Measurements from ENCODE around the gene C2orf49.
A peak's percentile ranks its signal among the peaks of the same experiment; 100 is the strongest.

C2orf49 gene

GRCh38 chr2:105364436-105365139 lies 27.2 kb downstream of the C2orf49 start:
- no peak for DNase-seq (ENCODE audit: extremely low spot score)
- POLR2A ChIA-PET: no interaction called here
- TF ChIP-seq PKNOX1 (IDR thresholded peaks at IDR 0.05) (no peak), LEF1 (IDR thresholded peaks at IDR 0.05; ENCODE audit: borderline replicate concordance) (no peak), ARNT (IDR thresholded peaks at IDR 0.05) (no peak), L3MBTL2 (conservative IDR thresholded peaks at IDR 0.05) (no peak), ELF4 (IDR thresholded peaks at IDR 0.05) (no peak), FOXM1 (IDR thresholded peaks at IDR 0.05; ENCODE audit: borderline replicate concordance) (no peak), ZNF384 (IDR thresholded peaks at IDR 0.05) (no peak), TARDBP (IDR thresholded peaks at IDR 0.05) (no peak), FOXK2 (IDR thresholded peaks at IDR 0.05) (no peak), BHLHE40 (IDR thresholded peaks at IDR 0.05; ENCODE audit: borderline replicate concordance) (no peak), SP1 (IDR thresholded peaks at IDR 0.05) (no peak)
- CTCF ChIA-PET: interaction anchor here (0.6 to 1.0 kb wide), 2 partner anchors 106 to 157 kb away, joined by 4 to 5 read pairs; no protein-coding TSS in a partner anchor

DNA sequence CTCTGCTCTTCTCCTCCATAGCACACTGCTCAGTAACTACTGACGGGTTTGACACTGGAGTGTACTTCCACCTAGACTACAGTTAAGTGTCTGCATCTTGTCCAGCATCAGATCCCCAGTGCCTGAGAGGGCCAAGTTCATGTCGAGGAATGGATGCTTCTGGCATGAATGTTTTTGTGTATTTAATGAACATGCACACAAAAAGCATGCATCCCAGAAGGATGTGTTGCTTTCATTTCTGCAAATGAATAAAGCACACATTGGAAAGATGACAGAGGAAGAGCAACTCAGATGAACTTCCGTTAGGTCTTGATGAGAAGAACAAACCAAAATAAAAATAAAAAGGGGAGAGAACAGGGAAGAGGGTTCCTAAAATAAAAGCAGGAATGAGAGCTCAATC lies 27.9 kb downstream of the C2orf49 start:
- DNase-seq (ENCODE audit: extremely low spot score): no peak
- ChIA-PET POLR2A (no interaction called here), CTCF (interaction anchor here (0.6 to 1.0 kb wide), 2 partner anchors 105 to 156 kb away, joined by 4 to 5 read pairs; no protein-coding TSS in a partner anchor)
- TF ChIP-seq FOXM1 (IDR thresholded peaks at IDR 0.05; ENCODE audit: borderline replicate concordance): no peak
- no peak for TF ChIP-seq FOXK2 (IDR thresholded peaks at IDR 0.05)
- TF ChIP-seq LEF1 (IDR thresholded peaks at IDR 0.05; ENCODE audit: borderline replicate concordance): no peak
- no peak for TF ChIP-seq ELF4 (IDR thresholded peaks at IDR 0.05)
- TF ChIP-seq L3MBTL2 (conservative IDR thresholded peaks at IDR 0.05): no peak
- no peak for TF ChIP-seq FOXA1 (IDR thresholded peaks at IDR 0.05)
- no peak for TF ChIP-seq CTBP1 (IDR thresholded peaks at IDR 0.05; ENCODE audit: borderline replicate concordance)
- no peak for TF ChIP-seq TARDBP (IDR thresholded peaks at IDR 0.05)
- TF ChIP-seq PKNOX1 (IDR thresholded peaks at IDR 0.05): no peak
- no peak for TF ChIP-seq HDGF (IDR thresholded peaks at IDR 0.05; ENCODE audit: borderline replicate concordance)
- TF ChIP-seq ZNF384 (IDR thresholded peaks at IDR 0.05): no peak
- TF ChIP-seq BHLHE40 (IDR thresholded peaks at IDR 0.05; ENCODE audit: borderline replicate concordance): no peak
- no peak for TF ChIP-seq SUZ12 (IDR thresholded peaks at IDR 0.05)
- no peak for TF ChIP-seq SP1 (IDR thresholded peaks at IDR 0.05)
- TF ChIP-seq NFRKB (IDR thresholded peaks at IDR 0.05): no peak
- no peak for TF ChIP-seq ARNT (IDR thresholded peaks at IDR 0.05)

DNA sequence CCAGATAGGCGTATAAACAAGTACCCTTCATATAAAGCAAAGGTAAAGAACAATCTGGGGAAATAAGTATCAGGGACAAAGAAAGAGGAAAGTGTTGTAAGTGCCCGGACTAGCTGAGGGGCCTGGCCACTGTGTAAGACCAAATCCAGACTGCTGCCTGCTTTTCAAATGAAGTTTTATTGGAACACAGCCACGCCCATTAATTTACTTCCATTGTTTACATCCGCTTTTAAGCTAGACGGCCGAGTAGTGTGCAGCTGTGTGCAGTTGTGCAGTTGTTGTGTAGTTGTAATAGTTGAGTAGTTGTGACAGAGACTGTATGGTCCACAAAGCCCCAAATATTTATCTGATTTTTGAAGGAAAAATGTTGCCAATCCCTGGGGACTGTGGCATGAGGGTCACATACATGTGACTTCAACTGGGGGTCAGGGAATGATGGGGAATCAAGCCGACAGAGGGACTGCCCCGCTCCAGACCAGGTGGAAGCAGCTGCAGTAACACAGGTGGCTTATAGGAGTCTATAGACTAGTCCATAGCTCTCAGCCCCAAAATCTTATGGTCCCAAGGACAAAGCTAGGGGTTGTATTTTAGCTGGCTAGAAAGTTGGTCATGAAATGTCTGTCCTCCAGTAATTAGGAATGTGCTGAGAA lies 31.5 kb downstream of the C2orf49 start:
- DNase-seq (ENCODE audit: extremely low spot score): no peak
- ChIA-PET CTCF (interaction anchor here (1.2 to 2.3 kb wide), 3 partner anchors 10 to 152 kb away, joined by 3 to 13 read pairs (median 6); no protein-coding TSS in a partner anchor), POLR2A (no interaction called here)
- no peak for TF ChIP-seq BHLHE40 (IDR thresholded peaks at IDR 0.05; ENCODE audit: borderline replicate concordance)
- TF ChIP-seq ELF4 (IDR thresholded peaks at IDR 0.05): no peak
- TF ChIP-seq ZNF384 (IDR thresholded peaks at IDR 0.05): no peak
- TF ChIP-seq FOXM1 (IDR thresholded peaks at IDR 0.05; ENCODE audit: borderline replicate concordance): no peak

DNA sequence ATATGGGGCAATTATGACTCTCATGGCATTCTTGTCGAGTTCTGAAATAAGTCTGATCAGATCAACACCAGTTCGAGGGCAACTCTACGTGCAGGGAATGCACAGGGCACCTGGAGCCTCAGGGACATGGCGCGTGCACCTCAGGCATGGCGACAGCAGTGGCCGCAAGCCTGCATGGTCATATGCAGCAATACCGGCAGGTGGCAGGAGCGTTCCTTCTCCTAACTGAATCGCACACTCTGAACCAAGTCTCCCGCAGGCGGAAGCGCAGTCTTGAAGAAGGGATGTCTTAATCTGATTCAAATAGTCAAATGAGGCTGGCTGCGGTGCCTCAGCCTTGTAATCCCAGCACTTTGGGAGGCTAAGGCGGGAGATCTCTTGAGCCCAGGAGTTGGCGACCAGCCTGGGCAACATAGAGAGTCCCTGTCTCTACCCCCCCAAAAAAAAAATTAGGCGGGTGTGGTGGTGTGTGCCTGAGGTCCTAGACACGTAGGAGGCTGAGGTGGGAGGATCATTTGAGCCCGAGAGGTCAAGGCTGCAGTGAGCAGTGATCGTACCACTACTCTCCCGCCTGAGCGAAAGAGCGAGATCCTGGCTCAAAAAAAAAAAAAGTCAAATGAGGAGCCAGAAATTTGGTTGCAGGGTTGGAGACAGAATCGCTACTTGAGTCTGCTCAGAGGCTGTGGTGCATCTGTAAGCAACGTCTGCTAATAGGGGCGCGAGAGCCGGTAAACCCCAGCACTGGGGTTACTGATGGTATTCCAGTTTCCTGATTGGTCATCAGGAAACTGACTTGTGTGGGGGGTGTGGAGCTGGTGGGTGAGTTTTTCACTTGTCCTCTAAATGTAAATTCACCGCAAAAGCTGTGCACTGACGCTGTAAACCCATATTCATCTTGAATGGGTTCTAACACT lies 32.7 kb downstream of the C2orf49 start:
- DNase-seq (ENCODE audit: extremely low spot score): peak; percentile 85
- POLR2A ChIA-PET: no interaction called here
- no peak for TF ChIP-seq ZNF384 (IDR thresholded peaks at IDR 0.05)
- TF ChIP-seq NFRKB (IDR thresholded peaks at IDR 0.05): no peak
- no peak for TF ChIP-seq PKNOX1 (IDR thresholded peaks at IDR 0.05)
- TF ChIP-seq LEF1 (IDR thresholded peaks at IDR 0.05; ENCODE audit: borderline replicate concordance): no peak
- TF ChIP-seq FOXA1 (IDR thresholded peaks at IDR 0.05): no peak
- TF ChIP-seq CTBP1 (IDR thresholded peaks at IDR 0.05; ENCODE audit: borderline replicate concordance): no peak
- no peak for TF ChIP-seq SP1 (IDR thresholded peaks at IDR 0.05)
- CTCF ChIA-PET: interaction anchor here (1.2 to 1.6 kb wide), 2 partner anchors 9 to 151 kb away, joined by 3 to 13 read pairs; no protein-coding TSS in a partner anchor

DNA sequence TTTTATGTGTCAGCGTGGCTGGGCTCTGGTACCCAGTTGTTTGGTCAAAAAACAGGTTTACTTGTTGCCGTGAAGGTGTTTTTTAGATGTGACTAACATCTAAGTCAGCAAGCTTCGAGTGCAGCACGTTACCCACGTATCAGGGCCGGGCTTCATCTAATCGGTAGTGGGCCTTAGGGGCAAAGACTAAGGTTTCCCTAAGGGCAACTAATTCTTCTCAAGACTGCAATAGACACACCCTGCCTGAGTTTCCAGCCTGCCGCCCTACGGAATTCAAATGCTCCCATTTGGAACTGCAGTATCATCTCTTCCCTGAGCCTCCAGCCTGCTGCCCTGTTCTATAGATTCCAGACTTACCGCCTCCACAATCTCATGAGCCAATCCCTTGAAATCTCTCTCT lies 33.8 kb downstream of the C2orf49 start:
- DNase-seq (ENCODE audit: extremely low spot score): no peak
- ChIA-PET CTCF (interaction anchor here (1.0 kb wide), 1 partner anchor 33 kb away, joined by 3 read pairs; no protein-coding TSS in a partner anchor), POLR2A (no interaction called here)
- TF ChIP-seq NFRKB (IDR thresholded peaks at IDR 0.05) (no peak), ELF4 (IDR thresholded peaks at IDR 0.05) (no peak), SP1 (IDR thresholded peaks at IDR 0.05) (no peak), ZNF384 (IDR thresholded peaks at IDR 0.05) (no peak), BHLHE40 (IDR thresholded peaks at IDR 0.05; ENCODE audit: borderline replicate concordance) (no peak), TARDBP (IDR thresholded peaks at IDR 0.05) (no peak), FOXK2 (IDR thresholded peaks at IDR 0.05) (no peak)

Measured in HEK293T (cell line).